CD4-positive, alpha-beta T cell treated with Interferon alpha-2 for 1 hour (primary cell): ENCODE results near the gene LRRC1.

Experiments
- DNase-seq, 2 donors: peaks; one replicate each; pipeline ENCODE4 v3.0.0-alpha.2; 2020 to 2022

LRRC1 gene

GRCh38 chr6:53818858-53819609, 24.2 kb downstream of the LRRC1 start:
- DNase-seq, result no peak

- no peak for DNase-seq
Observed at GRCh38 chr6:53822401-53823125, 27.8 kb downstream of the LRRC1 start.

GRCh38 chr6:53824714-53825113, 29.9 kb downstream of the LRRC1 start:
- no peak for DNase-seq

GRCh38 chr6:53825532-53826321, 30.9 kb downstream of the LRRC1 start:
- DNase-seq, result no peak

- DNase-seq, result no peak
Observed at GRCh38 chr6:53827531-53827930, 32.7 kb downstream of the LRRC1 start.

- no peak for DNase-seq
Observed at GRCh38 chr6:53828215-53828614, 33.4 kb downstream of the LRRC1 start.

- no peak for DNase-seq
Observed at GRCh38 chr6:53828966-53829697, 34.3 kb downstream of the LRRC1 start.

- DNase-seq, result no peak
Observed at GRCh38 chr6:53829698-53830221, 35.0 kb downstream of the LRRC1 start.

- DNase-seq, result no peak
Observed at GRCh38 chr6:53830366-53830765, 35.6 kb downstream of the LRRC1 start.

GRCh38 chr6:53831081-53831869, 36.5 kb downstream of the LRRC1 start:
- no peak for DNase-seq

- DNase-seq, result no peak
Observed at GRCh38 chr6:53831936-53832660, 37.3 kb downstream of the LRRC1 start.

- DNase-seq, result no peak
Observed at GRCh38 chr6:53833155-53833554, 38.4 kb downstream of the LRRC1 start.

GRCh38 chr6:53834132-53834531, 39.3 kb downstream of the LRRC1 start:
- DNase-seq, result no peak

- DNase-seq, result no peak
Observed at GRCh38 chr6:53837865-53838769, 43.3 kb downstream of the LRRC1 start.

GRCh38 chr6:53840027-53840426, 45.2 kb downstream of the LRRC1 start:
- DNase-seq, result no peak

GRCh38 chr6:53845280-53846195, 50.7 kb downstream of the LRRC1 start:
- no peak for DNase-seq

GRCh38 chr6:53846250-53846649, 51.4 kb downstream of the LRRC1 start:
- DNase-seq, result no peak

GRCh38 chr6:53847796-53848314, 53.0 kb downstream of the LRRC1 start:
- no peak for DNase-seq

GRCh38 chr6:53850527-53850926, 55.7 kb downstream of the LRRC1 start:
- no peak for DNase-seq
